Measurements from ENCODE around the gene FKBP5. TPM values are rescaled to one million over a fixed set of nuclear protein-coding genes. Genes with fewer than 3 reads are reported as not detected.
"Not testable (repeated sequence)": the region's sequence is repeated elsewhere in the genome, so short reads cannot be mapped to it uniquely, and the experiment has no call there.

Gene FKBP5
- polyA plus RNA-seq, 1 donor: 9.4 TPM

- 100% methylated on average over 1 of the region's 2 CpGs for WGBS (ENCODE audit: insufficient coverage, low lambda C conversion rate)
- H3K4me1 ChIP-seq (ENCODE audit: control insufficient read depth, insufficient read depth, low read length): no peaks in the 10 kb centered on the region
- no peaks in the 10 kb centered on the region for H3K9me3 ChIP-seq (ENCODE audit: control insufficient read depth, low read depth, low read length)
- H3K27ac ChIP-seq (ENCODE audit: low read length): no peak overlapping the region
- no peaks in the 10 kb centered on the region for H3K27me3 ChIP-seq (ENCODE audit: control insufficient read depth, insufficient read depth, low read length)
- DNase-seq: no peak
- H3K4me3 ChIP-seq (ENCODE audit: low read length): no peak overlapping the region
- H3K36me3 ChIP-seq (ENCODE audit: control insufficient read depth, insufficient read depth, low read length): peaks cover 3% of the 10 kb centered on the region
These were observed 101.5 kb downstream of the FKBP5 start for GRCh38 chr6:35587167-35587566.

GRCh38 chr6:35586542-35586941 is 102.2 kb downstream of the FKBP5 start:
- no peaks in the 10 kb centered on the region for H3K27me3 ChIP-seq (ENCODE audit: control insufficient read depth, insufficient read depth, low read length)
- H3K4me1 ChIP-seq (ENCODE audit: control insufficient read depth, insufficient read depth, low read length): no peaks in the 10 kb centered on the region
- no peak overlapping the region for H3K4me3 ChIP-seq (ENCODE audit: low read length)
- peaks cover 3% of the 10 kb centered on the region for H3K36me3 ChIP-seq (ENCODE audit: control insufficient read depth, insufficient read depth, low read length)
- DNase-seq: no peak
- no peak overlapping the region for H3K27ac ChIP-seq (ENCODE audit: low read length)
- H3K9me3 ChIP-seq (ENCODE audit: control insufficient read depth, low read depth, low read length): no peaks in the 10 kb centered on the region

GRCh38 chr6:35585658-35586057 is 103.1 kb downstream of the FKBP5 start:
- no peaks in the 10 kb centered on the region for H3K4me1 ChIP-seq (ENCODE audit: control insufficient read depth, insufficient read depth, low read length)
- H3K27ac ChIP-seq (ENCODE audit: low read length): no peak overlapping the region
- no peak for DNase-seq

GRCh38 chr6:35583893-35584688 is 104.6 kb downstream of the FKBP5 start:
- H3K27ac ChIP-seq (ENCODE audit: low read length): no peak overlapping the region
- no peaks in the 10 kb centered on the region for H3K27me3 ChIP-seq (ENCODE audit: control insufficient read depth, insufficient read depth, low read length)
- H3K9me3 ChIP-seq (ENCODE audit: control insufficient read depth, low read depth, low read length): no peaks in the 10 kb centered on the region
- WGBS (ENCODE audit: insufficient coverage, low lambda C conversion rate): 92% methylated on average over 2 of the region's 6 CpGs
- no peaks in the 10 kb centered on the region for H3K36me3 ChIP-seq (ENCODE audit: control insufficient read depth, insufficient read depth, low read length)
- no peaks in the 10 kb centered on the region for H3K4me1 ChIP-seq (ENCODE audit: control insufficient read depth, insufficient read depth, low read length)
- H3K4me3 ChIP-seq (ENCODE audit: low read length): no peak overlapping the region
- peak; percentile 50 to 58 for DNase-seq

More at GRCh38 chr6:35585658-35586057, 103.1 kb downstream of the FKBP5 start:
- peaks cover 3% of the 10 kb centered on the region for H3K36me3 ChIP-seq (ENCODE audit: control insufficient read depth, insufficient read depth, low read length)
- H3K27me3 ChIP-seq (ENCODE audit: control insufficient read depth, insufficient read depth, low read length): no peaks in the 10 kb centered on the region
- H3K9me3 ChIP-seq (ENCODE audit: control insufficient read depth, low read depth, low read length): no peaks in the 10 kb centered on the region
- H3K4me3 ChIP-seq (ENCODE audit: low read length): no peak overlapping the region

- H3K36me3 ChIP-seq (ENCODE audit: control insufficient read depth, insufficient read depth, low read length): no peaks in the 10 kb centered on the region
- H3K27ac ChIP-seq (ENCODE audit: low read length): no peak overlapping the region
- no peaks in the 10 kb centered on the region for H3K4me1 ChIP-seq (ENCODE audit: control insufficient read depth, insufficient read depth, low read length)
- WGBS (ENCODE audit: insufficient coverage, low lambda C conversion rate): no CpG with 5 or more reads among the region's 2 CpGs
- H3K4me3 ChIP-seq (ENCODE audit: low read length): no peak overlapping the region
- H3K27me3 ChIP-seq (ENCODE audit: control insufficient read depth, insufficient read depth, low read length): no peaks in the 10 kb centered on the region
- no peaks in the 10 kb centered on the region for H3K9me3 ChIP-seq (ENCODE audit: control insufficient read depth, low read depth, low read length)
- DNase-seq: no peak
These were observed 106.4 kb downstream of the FKBP5 start for GRCh38 chr6:35582315-35582714.

- Histone ChIP-seq H3K36me3 (ENCODE audit: control insufficient read depth, insufficient read depth, low read length) (no peaks in the 10 kb centered on the region), H3K4me1 (ENCODE audit: control insufficient read depth, insufficient read depth, low read length) (peaks cover 4% of the 10 kb centered on the region), H3K9me3 (ENCODE audit: control insufficient read depth, low read depth, low read length) (no peaks in the 10 kb centered on the region), H3K4me3 (ENCODE audit: low read length) (no peak overlapping the region), H3K27me3 (ENCODE audit: control insufficient read depth, insufficient read depth, low read length) (no peaks in the 10 kb centered on the region), H3K27ac (ENCODE audit: low read length) (no peak overlapping the region)
- 100% methylated on average over 3 of the region's 6 CpGs for WGBS (ENCODE audit: insufficient coverage, low lambda C conversion rate)
- DNase-seq: no peak
These were observed 107.1 kb downstream of the FKBP5 start for GRCh38 chr6:35581633-35582032.

- Histone ChIP-seq H3K36me3 (ENCODE audit: control insufficient read depth, insufficient read depth, low read length) (no peaks in the 10 kb centered on the region), H3K9me3 (ENCODE audit: control insufficient read depth, low read depth, low read length) (no peaks in the 10 kb centered on the region), H3K4me1 (ENCODE audit: control insufficient read depth, insufficient read depth, low read length) (peaks cover 6% of the 10 kb centered on the region), H3K4me3 (ENCODE audit: low read length) (no peak overlapping the region), H3K27me3 (ENCODE audit: control insufficient read depth, insufficient read depth, low read length) (no peaks in the 10 kb centered on the region), H3K27ac (ENCODE audit: low read length) (no peak overlapping the region)
- DNase-seq: no peak
These were observed 107.9 kb downstream of the FKBP5 start for GRCh38 chr6:35580836-35581235.

GRCh38 chr6:35576682-35577081 is 112.0 kb downstream of the FKBP5 start:
- Histone ChIP-seq H3K9me3 (ENCODE audit: control insufficient read depth, low read depth, low read length) (no peaks in the 10 kb centered on the region), H3K4me3 (ENCODE audit: low read length) (no peak overlapping the region)
- DNase-seq: peak; percentile 21 to 65

GRCh38 chr6:35573495-35574110 is 115.1 kb downstream of the FKBP5 start:
- Histone ChIP-seq H3K4me3 (ENCODE audit: low read length) (no peak overlapping the region), H3K9me3 (ENCODE audit: control insufficient read depth, low read depth, low read length) (no peaks in the 10 kb centered on the region), H3K27me3 (ENCODE audit: control insufficient read depth, insufficient read depth, low read length) (no peaks in the 10 kb centered on the region), H3K4me1 (ENCODE audit: control insufficient read depth, insufficient read depth, low read length) (peaks cover 6% of the 10 kb centered on the region), H3K36me3 (ENCODE audit: control insufficient read depth, insufficient read depth, low read length) (peaks cover 3% of the 10 kb centered on the region), H3K27ac (ENCODE audit: low read length) (no peak overlapping the region)
- WGBS (ENCODE audit: insufficient coverage, low lambda C conversion rate): 100% methylated on average over 1 of the region's 3 CpGs
- no peak for DNase-seq

More at GRCh38 chr6:35576682-35577081, 112.0 kb downstream of the FKBP5 start:
- Histone ChIP-seq H3K27me3 (ENCODE audit: control insufficient read depth, insufficient read depth, low read length) (no peaks in the 10 kb centered on the region), H3K36me3 (ENCODE audit: control insufficient read depth, insufficient read depth, low read length) (peaks cover 3% of the 10 kb centered on the region), H3K27ac (ENCODE audit: low read length) (no peak overlapping the region), H3K4me1 (ENCODE audit: control insufficient read depth, insufficient read depth, low read length) (peaks cover 6% of the 10 kb centered on the region)
- WGBS (ENCODE audit: insufficient coverage, low lambda C conversion rate): 40% methylated on average over 1 of the region's 9 CpGs

- H3K36me3 ChIP-seq (ENCODE audit: control insufficient read depth, insufficient read depth, low read length); H3K4me1 ChIP-seq (ENCODE audit: control insufficient read depth, insufficient read depth, low read length); DNase-seq; H3K27ac ChIP-seq (ENCODE audit: low read length); H3K9me3 ChIP-seq (ENCODE audit: control insufficient read depth, low read depth, low read length); H3K27me3 ChIP-seq (ENCODE audit: control insufficient read depth, insufficient read depth, low read length); H3K4me3 ChIP-seq (ENCODE audit: low read length): not testable (repeated sequence)
- no CpG with 5 or more reads among the region's 2 CpGs for WGBS (ENCODE audit: insufficient coverage, low lambda C conversion rate)
These were observed 117.8 kb downstream of the FKBP5 start for GRCh38 chr6:35570885-35571330.

GRCh38 chr6:35569011-35569461 is 119.7 kb downstream of the FKBP5 start:
- WGBS (ENCODE audit: insufficient coverage, low lambda C conversion rate): no CpG with 5 or more reads among the region's 5 CpGs
- H3K4me3 ChIP-seq (ENCODE audit: low read length): no peak overlapping the region
- no peak for DNase-seq
- H3K36me3 ChIP-seq (ENCODE audit: control insufficient read depth, insufficient read depth, low read length): no peaks in the 10 kb centered on the region
- peaks cover 2% of the 10 kb centered on the region for H3K27me3 ChIP-seq (ENCODE audit: control insufficient read depth, insufficient read depth, low read length)
- H3K4me1 ChIP-seq (ENCODE audit: control insufficient read depth, insufficient read depth, low read length): no peaks in the 10 kb centered on the region
- no peak overlapping the region for H3K27ac ChIP-seq (ENCODE audit: low read length)
- H3K9me3 ChIP-seq (ENCODE audit: control insufficient read depth, low read depth, low read length): peaks cover 5% of the 10 kb centered on the region
